Activated CD8-positive, alpha-beta memory T cell treated with anti-CD3 and anti-CD28 coated beads for 36 hours (primary cell): ENCODE measurements around the gene ATF4. TPM values are rescaled to one million over a fixed set of nuclear protein-coding genes. Genes with fewer than 3 reads are reported as not detected.

ENCODE experiments used
- CTCF ChIA-PET: fragments of 350-600 bp; sonication (Branson Sonifier 250); formaldehyde crosslinking; loops from one replicate; lab custom pipeline; 2021; ENCODE audit warnings: antibody characterized with exemption; lab: Charles Lee
- POLR2A ChIA-PET: fragments of 350-600 bp; sonication (Branson Sonifier 250); formaldehyde crosslinking; loops from one replicate; lab custom pipeline; 2021; ENCODE audit warnings: antibody characterized with exemption; lab: Charles Lee
- total RNA-seq, 2 experiments: library from RNA; stranded (reverse); gene quantifications; one replicate each; pipeline ENCODE4 v1.2.3, GENCODE V29; 2021

ATF4 gene
- total RNA-seq, 2 experiments from 2014 or later, result 816 to 818 TPM

GRCh38 chr22:39519681-39520225 is 609 bp upstream of the ATF4 start:
- POLR2A ChIA-PET, result interaction anchor here (0.5 to 2.3 kb wide), 17 partner anchors 9 to 728 kb away, joined by 3 to 26 read pairs (median 4); partner anchors contain the start of genes MIEF1, RPL3 and RPS19BP1
- CTCF ChIA-PET, result interaction anchor here (0.8 to 2.2 kb wide), 4 partner anchors 9 to 27 kb away, joined by 3 to 16 read pairs (median 5); partner anchors contain the start of gene MIEF1

- ChIA-PET CTCF (interaction anchor here (1.1 to 2.2 kb wide), 2 partner anchors 8 to 388 kb away, joined by 3 to 16 read pairs; no protein-coding TSS in a partner anchor), POLR2A (interaction anchor here (0.6 to 2.3 kb wide), 4 partner anchors 8 to 202 kb away, joined by 3 to 26 read pairs (median 12); partner anchors contain the start of genes MIEF1 and RPL3)
These were observed 934 bp downstream of the ATF4 start for GRCh38 chr22:39521106-39521885.

GRCh38 chr22:39522091-39522490 is 1.7 kb downstream of the ATF4 start:
- CTCF ChIA-PET, result interaction anchor here (1.1 to 1.8 kb wide), 5 partner anchors 10 to 387 kb away, joined by 3 to 9 read pairs (median 3); partner anchors contain the start of gene RPS19BP1
- POLR2A ChIA-PET, result interaction anchor here (0.6 to 2.3 kb wide), 8 partner anchors 9 to 205 kb away, joined by 3 to 18 read pairs (median 4); partner anchors contain the start of genes MIEF1, RPL3 and SYNGR1

- POLR2A ChIA-PET, result interaction anchor here (0.6 to 2.3 kb wide), 10 partner anchors 8 to 390 kb away, joined by 3 to 18 read pairs (median 4); partner anchors contain the start of genes MIEF1, RPL3 and SYNGR1
These were observed 2.4 kb downstream of the ATF4 start for GRCh38 chr22:39522567-39523300.

GRCh38 chr22:39524089-39524752 is 3.9 kb downstream of the ATF4 start:
- ChIA-PET CTCF (interaction anchor here (0.6 to 2.0 kb wide), 3 partner anchors 28 to 71 kb away, joined by 3 to 10 read pairs (median 7); no protein-coding TSS in a partner anchor), POLR2A (interaction anchor here (0.7 to 2.3 kb wide), 4 partner anchors 22 to 205 kb away, joined by 3 to 18 read pairs (median 4); partner anchors contain the start of genes MIEF1 and RPL3)

More at GRCh38 chr22:39522567-39523300, 2.4 kb downstream of the ATF4 start:
- CTCF ChIA-PET, result interaction anchor here (0.8 to 1.8 kb wide), 6 partner anchors 9 to 387 kb away, joined by 3 to 9 read pairs (median 3); partner anchors contain the start of gene RPS19BP1

- ChIA-PET CTCF (interaction anchor here (1.9 to 2.0 kb wide), 2 partner anchors 29 to 32 kb away, joined by 7 to 10 read pairs; no protein-coding TSS in a partner anchor), POLR2A (interaction anchor here (0.6 to 1.4 kb wide), 3 partner anchors 13 to 205 kb away, joined by 3 to 5 read pairs (median 4); partner anchors contain the start of genes MIEF1 and RPL3)
These were observed 4.6 kb downstream of the ATF4 start for GRCh38 chr22:39524753-39525657.

- CTCF ChIA-PET, result interaction anchor here (1.9 to 2.0 kb wide), 2 partner anchors 29 to 32 kb away, joined by 7 to 10 read pairs; no protein-coding TSS in a partner anchor
These were observed 5.3 kb downstream of the ATF4 start for GRCh38 chr22:39525658-39525975.

GRCh38 chr22:39526736-39527171 is 6.4 kb downstream of the ATF4 start:
- ChIA-PET POLR2A (interaction anchor here (0.6 kb wide), 1 partner anchor 378 kb away, joined by 4 read pairs; no protein-coding TSS in a partner anchor), CTCF (interaction anchor here (0.7 to 6.2 kb wide), 5 partner anchors 11 to 714 kb away, joined by 3 to 77 read pairs (median 6); no protein-coding TSS in a partner anchor)

More at GRCh38 chr22:39525658-39525975, 5.3 kb downstream of the ATF4 start:
- POLR2A ChIA-PET, result no interaction called here

- CTCF ChIA-PET, result interaction anchor here (0.6 to 6.2 kb wide), 4 partner anchors 12 to 90 kb away, joined by 3 to 77 read pairs (median 7); no protein-coding TSS in a partner anchor
- POLR2A ChIA-PET, result interaction anchor here (0.5 kb wide), 1 partner anchor 652 kb away, joined by 3 read pairs; no protein-coding TSS in a partner anchor
These were observed 7.2 kb downstream of the ATF4 start for GRCh38 chr22:39527481-39527961.

GRCh38 chr22:39528080-39528661 is 7.8 kb downstream of the ATF4 start:
- ChIA-PET POLR2A (interaction anchor here (0.5 to 1.9 kb wide), 4 partner anchors 8 to 652 kb away, joined by 3 to 20 read pairs (median 4); partner anchors contain the start of gene ATF4), CTCF (interaction anchor here (0.6 to 6.2 kb wide), 12 partner anchors 11 to 393 kb away, joined by 3 to 77 read pairs (median 6); no protein-coding TSS in a partner anchor)

- CTCF ChIA-PET, result interaction anchor here (0.5 to 6.2 kb wide), 20 partner anchors 8 to 523 kb away, joined by 3 to 77 read pairs (median 5); partner anchors contain the start of genes ATF4 and MIEF1
These were observed 8.5 kb downstream of the ATF4 start for GRCh38 chr22:39528681-39529486.

GRCh38 chr22:39529487-39529851 is 9.1 kb downstream of the ATF4 start:
- CTCF ChIA-PET, result interaction anchor here (0.7 to 6.2 kb wide), 18 partner anchors 9 to 522 kb away, joined by 3 to 77 read pairs (median 5); partner anchors contain the start of genes ATF4 and MIEF1
- POLR2A ChIA-PET, result interaction anchor here (0.9 to 1.9 kb wide), 5 partner anchors 9 to 515 kb away, joined by 3 to 20 read pairs (median 3); partner anchors contain the start of genes ATF4 and MIEF1

More at GRCh38 chr22:39528681-39529486, 8.5 kb downstream of the ATF4 start:
- POLR2A ChIA-PET, result interaction anchor here (0.9 to 1.9 kb wide), 6 partner anchors 8 to 515 kb away, joined by 3 to 20 read pairs (median 3); partner anchors contain the start of genes ATF4 and MIEF1

- POLR2A ChIA-PET, result no interaction called here
These were observed 9.8 kb downstream of the ATF4 start for GRCh38 chr22:39530116-39530515.

GRCh38 chr22:39530692-39531331 is 10.4 kb downstream of the ATF4 start:
- POLR2A ChIA-PET, result interaction anchor here (0.9 to 1.8 kb wide), 2 partner anchors 8 to 513 kb away, joined by 3 to 6 read pairs; no protein-coding TSS in a partner anchor
- CTCF ChIA-PET, result interaction anchor here (0.7 to 6.2 kb wide), 11 partner anchors 8 to 769 kb away, joined by 3 to 77 read pairs (median 3); no protein-coding TSS in a partner anchor

More at GRCh38 chr22:39530116-39530515, 9.8 kb downstream of the ATF4 start:
- CTCF ChIA-PET, result interaction anchor here (0.7 to 6.2 kb wide), 13 partner anchors 8 to 768 kb away, joined by 3 to 77 read pairs (median 3); no protein-coding TSS in a partner anchor
